Measurements from ENCODE around the gene CLIP2.
A peak's percentile ranks its signal among the peaks of the same experiment; 100 is the strongest.
"Not testable (repeated sequence)": the region's sequence is repeated elsewhere in the genome, so short reads cannot be mapped to it uniquely, and the experiment has no call there.

Gene CLIP2

GRCh38 chr7:74332373-74333176 is 43.4 kb downstream of the CLIP2 start:
- DNase-seq (ENCODE audit: low read depth) = no peak

GRCh38 chr7:74334030-74334429 is 44.8 kb downstream of the CLIP2 start:
- peak; percentile 30 for DNase-seq (ENCODE audit: low read depth)

- DNase-seq (ENCODE audit: low read depth) = no peak
These were observed 48.7 kb downstream of the CLIP2 start for GRCh38 chr7:74337926-74338325.

- no peak for DNase-seq (ENCODE audit: low read depth)
These were observed 49.3 kb downstream of the CLIP2 start for GRCh38 chr7:74338366-74339108.

GRCh38 chr7:74339648-74340047 is 50.4 kb downstream of the CLIP2 start:
- DNase-seq (ENCODE audit: low read depth) = not testable (repeated sequence)

GRCh38 chr7:74343281-74344131 is 54.3 kb downstream of the CLIP2 start:
- DNase-seq (ENCODE audit: low read depth) = peak; percentile 39

GRCh38 chr7:74344132-74344496 is 54.9 kb downstream of the CLIP2 start:
- no peak for DNase-seq (ENCODE audit: low read depth)

GRCh38 chr7:74344786-74345185 is 55.6 kb downstream of the CLIP2 start:
- no peak for DNase-seq (ENCODE audit: low read depth)

- DNase-seq (ENCODE audit: low read depth) = no peak
These were observed 56.8 kb downstream of the CLIP2 start for GRCh38 chr7:74345970-74346369.

GRCh38 chr7:74349621-74350020 is 60.4 kb downstream of the CLIP2 start:
- no peak for DNase-seq (ENCODE audit: low read depth)

- DNase-seq (ENCODE audit: low read depth) = no peak
These were observed 61.5 kb downstream of the CLIP2 start for GRCh38 chr7:74350751-74351150.

GRCh38 chr7:74351836-74352235 is 62.6 kb downstream of the CLIP2 start:
- DNase-seq (ENCODE audit: low read depth) = no peak

- not testable (repeated sequence) for DNase-seq (ENCODE audit: low read depth)
These were observed 63.4 kb downstream of the CLIP2 start for GRCh38 chr7:74352551-74353138.

GRCh38 chr7:74354009-74354408 is 64.8 kb downstream of the CLIP2 start:
- no peak for DNase-seq (ENCODE audit: low read depth)

- peak; percentile 60 for DNase-seq (ENCODE audit: low read depth)
These were observed 65.9 kb downstream of the CLIP2 start for GRCh38 chr7:74355091-74355490.

GRCh38 chr7:74356589-74357315 is 67.5 kb downstream of the CLIP2 start:
- no peak for DNase-seq (ENCODE audit: low read depth)

- DNase-seq (ENCODE audit: low read depth) = no peak
These were observed 70.8 kb downstream of the CLIP2 start for GRCh38 chr7:74360008-74360407.

- DNase-seq (ENCODE audit: low read depth) = no peak
These were observed 73.1 kb downstream of the CLIP2 start for GRCh38 chr7:74362266-74362665.

- no peak for DNase-seq (ENCODE audit: low read depth)
These were observed 74.9 kb downstream of the CLIP2 start for GRCh38 chr7:74364061-74364460.

GRCh38 chr7:74365322-74366022 is 76.3 kb downstream of the CLIP2 start:
- DNase-seq (ENCODE audit: low read depth) = peak; percentile 23
